Right atrium auricular region (tissue), 2 donors: ENCODE measurements around the gene RPH3AL. TPM values are rescaled to one million over a fixed set of nuclear protein-coding genes. Genes with fewer than 3 reads are reported as not detected.

Experiments
- DNase-seq: peaks from one replicate; pipeline ENCODE4 v3.0.0-alpha.2; 2019; ENCODE audit warnings: low spot score
- H3K27ac ChIP-seq, 2 donors: fragments of 200-600 bp; sonication (generic); 1 replicate in 1 of 2; 2 replicates in 1 of 2; pipeline ENCODE4 v1.5.1; 2016 to 2019
- H3K27me3 ChIP-seq, 2 donors: fragments of 200-600 bp; sonication (generic); one replicate each; pipeline versions ENCODE4 v1.5.1 to v1.6.0; 2017 to 2019
- H3K36me3 ChIP-seq: fragments of 200-600 bp; sonication (generic); one replicate; pipeline ENCODE4 v1.5.1; 2016
- H3K4me1 ChIP-seq, 2 donors: fragments of 200-600 bp; sonication (generic); one replicate each; pipeline versions ENCODE4 v1.5.1 to v1.6.0; 2017 to 2019
- H3K4me3 ChIP-seq, 2 donors: fragments of 200-600 bp; sonication (generic); 1 replicate in 1 of 2; 2 replicates in 1 of 2; pipeline ENCODE4 v1.5.1; 2017 to 2019; ENCODE audit warnings: mild to moderate bottlenecking in 1 of 2, moderate library complexity in 1 of 2
- H3K9me3 ChIP-seq, 2 donors: fragments of 200-600 bp; sonication (generic); one replicate each; pipeline ENCODE4 v1.5.1; 2019
- total RNA-seq, 2 donors: library from RNA; depleted of rRNA; stranded (reverse); fragments of >200 nt; gene quantifications; one replicate each; pipeline ENCODE4 v1.1.0, GENCODE V29; 2016
- TF ChIP-seq, protein P1 (sequence below), 2 donors: fragments of 200-600 bp; sonication (generic); IDR thresholded peaks; one replicate each; pipeline ENCODE4 v1.5.1; 2019; ENCODE audit warnings: antibody characterized with exemption in 2 of 2

RPH3AL gene
- total RNA-seq, 2 donors from 2014 or later = 7.2 to 13.1 TPM

DNA sequence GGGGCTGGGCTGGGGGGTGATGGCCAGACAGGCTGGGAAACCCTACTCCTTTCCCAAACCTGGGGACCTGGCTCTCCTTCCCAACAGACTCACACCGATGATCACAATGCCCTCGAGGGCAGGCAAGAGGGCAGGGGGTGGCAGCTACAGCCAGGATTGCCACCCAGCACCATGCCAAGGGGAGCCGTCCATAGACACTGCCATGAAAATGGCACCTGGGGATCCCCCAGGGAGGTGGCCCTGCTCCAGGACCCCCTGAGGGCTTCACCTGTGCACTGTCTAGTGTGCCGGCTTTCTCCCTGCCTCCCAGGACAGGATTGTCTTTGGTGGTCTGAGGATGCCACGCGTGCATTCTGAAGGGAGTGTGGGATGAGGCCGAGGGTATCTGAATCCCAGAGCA lies 24.6 kb downstream of the RPH3AL start:
- no peak overlapping the region for H3K27ac ChIP-seq
- TF ChIP-seq, protein P1, sequence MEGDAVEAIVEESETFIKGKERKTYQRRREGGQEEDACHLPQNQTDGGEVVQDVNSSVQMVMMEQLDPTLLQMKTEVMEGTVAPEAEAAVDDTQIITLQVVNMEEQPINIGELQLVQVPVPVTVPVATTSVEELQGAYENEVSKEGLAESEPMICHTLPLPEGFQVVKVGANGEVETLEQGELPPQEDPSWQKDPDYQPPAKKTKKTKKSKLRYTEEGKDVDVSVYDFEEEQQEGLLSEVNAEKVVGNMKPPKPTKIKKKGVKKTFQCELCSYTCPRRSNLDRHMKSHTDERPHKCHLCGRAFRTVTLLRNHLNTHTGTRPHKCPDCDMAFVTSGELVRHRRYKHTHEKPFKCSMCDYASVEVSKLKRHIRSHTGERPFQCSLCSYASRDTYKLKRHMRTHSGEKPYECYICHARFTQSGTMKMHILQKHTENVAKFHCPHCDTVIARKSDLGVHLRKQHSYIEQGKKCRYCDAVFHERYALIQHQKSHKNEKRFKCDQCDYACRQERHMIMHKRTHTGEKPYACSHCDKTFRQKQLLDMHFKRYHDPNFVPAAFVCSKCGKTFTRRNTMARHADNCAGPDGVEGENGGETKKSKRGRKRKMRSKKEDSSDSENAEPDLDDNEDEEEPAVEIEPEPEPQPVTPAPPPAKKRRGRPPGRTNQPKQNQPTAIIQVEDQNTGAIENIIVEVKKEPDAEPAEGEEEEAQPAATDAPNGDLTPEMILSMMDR (IDR thresholded peaks at IDR 0.05) = no peak
- H3K4me1 ChIP-seq = peaks cover 0 to 12% of the 10 kb centered on the region in 2 donors
- H3K9me3 ChIP-seq = no peaks in the 10 kb centered on the region
- H3K36me3 ChIP-seq = no peaks in the 10 kb centered on the region
- H3K27me3 ChIP-seq = no peaks in the 10 kb centered on the region
- no peak overlapping the region for H3K4me3 ChIP-seq
- DNase-seq = no peak

DNA sequence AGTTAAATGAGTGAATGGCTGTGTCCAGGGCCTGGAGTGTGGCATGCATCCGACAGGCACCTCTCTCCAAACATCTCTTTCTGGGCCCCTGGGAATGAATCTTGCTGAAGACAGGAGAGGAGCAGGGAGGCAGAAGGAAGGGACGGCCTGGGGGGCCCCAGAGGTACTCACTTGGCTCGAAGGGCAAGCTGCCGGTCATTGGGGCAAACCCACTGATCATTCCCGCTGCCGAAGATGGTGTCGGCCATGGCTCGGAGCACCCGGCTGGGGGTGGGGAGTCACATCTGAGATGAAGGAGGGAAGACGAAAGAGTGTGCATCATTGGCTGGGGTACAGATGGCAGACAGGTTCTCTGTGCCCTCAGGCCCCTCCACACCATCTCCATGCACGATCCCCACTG lies 25.3 kb downstream of the RPH3AL start:
- Histone ChIP-seq H3K36me3 (no peaks in the 10 kb centered on the region), H3K4me3 (no peak overlapping the region), H3K27ac (no peak overlapping the region), H3K4me1 (peaks cover 0 to 8% of the 10 kb centered on the region in 2 donors), H3K9me3 (no peaks in the 10 kb centered on the region), H3K27me3 (no peaks in the 10 kb centered on the region)
- DNase-seq = no peak
- TF ChIP-seq, protein P1 (IDR thresholded peaks at IDR 0.05) = no peak

DNA sequence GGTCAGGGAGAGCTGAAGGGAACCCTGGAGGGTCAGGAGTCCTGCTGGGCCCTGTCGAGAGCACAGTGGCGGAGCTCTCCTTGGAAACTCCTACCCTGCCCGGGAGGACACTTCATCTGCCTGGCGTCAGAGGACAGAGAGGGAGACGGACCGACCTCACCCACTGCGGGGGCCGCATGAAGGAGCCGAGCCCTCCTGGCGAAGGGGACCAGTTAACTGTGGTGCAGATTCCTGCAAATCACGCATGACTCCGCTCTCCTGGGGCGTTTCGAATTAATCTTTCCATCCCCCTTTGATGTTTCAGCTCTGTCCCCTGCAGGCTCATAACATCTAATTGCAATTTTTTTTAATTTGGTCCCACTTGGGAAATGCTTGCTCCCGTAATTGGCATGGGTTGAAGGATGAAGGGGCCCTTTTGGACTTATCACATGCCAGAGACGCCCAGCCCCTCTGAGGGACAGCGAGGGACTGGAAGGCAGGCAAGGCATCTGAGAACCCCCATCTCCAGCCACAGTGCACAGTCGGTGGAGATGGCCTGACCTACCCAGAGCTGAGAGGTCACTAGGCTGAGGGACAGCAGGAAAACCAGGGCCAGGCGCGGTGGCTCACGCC lies 26.5 kb downstream of the RPH3AL start:
- H3K27me3 ChIP-seq = no peaks in the 10 kb centered on the region
- H3K27ac ChIP-seq = no peak overlapping the region
- DNase-seq = no peak
- H3K4me1 ChIP-seq = peaks cover 0 to 8% of the 10 kb centered on the region in 2 donors
- H3K9me3 ChIP-seq = no peaks in the 10 kb centered on the region
- H3K36me3 ChIP-seq = no peaks in the 10 kb centered on the region
- H3K4me3 ChIP-seq = no peak overlapping the region
- TF ChIP-seq, protein P1 (IDR thresholded peaks at IDR 0.05) = no peak

DNA sequence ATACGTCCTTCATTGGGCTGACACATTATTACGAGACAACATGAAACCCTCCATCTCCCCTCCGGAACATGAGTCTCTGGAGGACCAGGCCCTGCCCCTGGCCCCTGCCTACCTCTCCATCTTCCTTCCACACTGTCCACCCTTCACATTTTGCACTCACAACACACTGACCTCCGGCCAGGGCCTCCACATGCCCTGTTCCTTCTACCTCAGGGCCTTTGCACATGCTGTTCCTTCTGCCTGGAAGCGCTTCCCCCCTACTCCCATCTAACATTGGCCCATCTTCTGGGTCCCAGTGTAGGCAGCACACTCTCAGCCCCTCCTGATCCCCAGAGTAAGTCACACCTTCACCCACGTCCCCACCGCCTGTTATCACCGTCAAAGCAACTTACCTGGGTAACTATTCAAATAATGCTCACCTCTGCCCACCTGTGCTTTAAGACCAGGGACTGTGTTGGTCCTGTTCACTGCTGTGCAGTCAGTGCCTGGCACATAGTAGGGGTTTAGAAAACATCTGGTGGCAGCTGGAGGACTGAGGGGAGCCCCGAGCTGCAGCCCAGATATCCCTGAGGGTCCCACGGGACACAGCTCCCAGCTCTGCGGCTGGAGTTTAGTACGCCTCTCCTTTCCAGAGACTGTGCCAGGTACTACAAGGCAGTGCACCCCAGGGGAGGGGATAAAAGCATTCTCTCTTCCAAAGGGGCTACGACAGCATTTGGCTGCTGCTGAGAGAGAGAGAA lies 27.2 kb downstream of the RPH3AL start:
- Histone ChIP-seq H3K9me3 (no peaks in the 10 kb centered on the region), H3K4me1 (peaks cover 0 to 3% of the 10 kb centered on the region in 2 donors), H3K4me3 (no peak overlapping the region), H3K36me3 (no peaks in the 10 kb centered on the region), H3K27ac (no peak overlapping the region), H3K27me3 (no peaks in the 10 kb centered on the region)
- TF ChIP-seq, protein P1 (IDR thresholded peaks at IDR 0.05) = no peak
- DNase-seq = no peak

DNA sequence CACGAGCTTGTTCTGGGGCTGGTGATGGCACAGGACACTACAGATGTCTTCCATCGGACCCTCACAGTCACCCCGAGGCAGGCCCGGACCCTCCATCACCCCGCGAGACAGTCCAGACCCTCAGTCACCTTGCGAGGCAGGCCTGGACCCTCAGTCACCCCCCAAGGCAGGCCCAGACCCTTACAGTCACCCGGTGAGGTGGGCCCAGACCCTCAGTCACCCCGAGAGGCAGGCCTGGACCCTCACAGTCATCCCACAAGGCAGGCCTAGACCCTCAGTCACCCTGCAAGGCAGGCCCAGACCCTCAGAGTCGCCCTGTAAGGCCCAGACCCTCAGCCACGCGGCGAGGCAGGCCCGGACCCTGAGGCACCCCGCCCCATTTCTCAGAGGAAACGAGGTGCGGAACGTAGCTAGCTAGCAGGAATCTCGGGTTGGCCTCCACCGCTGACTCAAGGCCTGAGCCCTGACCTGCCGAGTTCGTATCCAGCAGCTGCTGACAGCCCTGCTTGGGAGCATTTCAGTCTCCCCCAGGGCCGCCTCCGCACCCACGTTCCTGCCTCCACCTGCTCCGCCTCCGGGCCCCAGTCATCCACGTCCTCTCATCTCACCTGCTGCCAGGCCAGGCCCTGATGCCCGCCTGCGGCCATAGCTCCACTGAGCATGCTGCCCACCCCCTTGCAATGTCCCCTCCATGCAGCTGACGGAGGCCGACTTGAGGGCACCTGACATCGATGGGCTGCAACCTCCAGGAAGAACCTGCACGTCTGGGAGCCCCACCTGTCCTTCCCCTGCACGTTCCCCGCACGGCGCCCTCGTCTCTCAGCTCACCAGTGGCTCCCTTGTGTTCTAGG lies 28.7 kb downstream of the RPH3AL start:
- no peaks in the 10 kb centered on the region for H3K27me3 ChIP-seq
- no peak overlapping the region for H3K27ac ChIP-seq
- no peaks in the 10 kb centered on the region for H3K4me1 ChIP-seq
- H3K36me3 ChIP-seq = peaks cover 4% of the 10 kb centered on the region
- no peaks in the 10 kb centered on the region for H3K9me3 ChIP-seq
- H3K4me3 ChIP-seq = no peak overlapping the region
- TF ChIP-seq, protein P1 (IDR thresholded peaks at IDR 0.05) = no peak
- no peak for DNase-seq
